Duodenal mucosa (tissue), 2 donors: ENCODE measurements around the gene IGF2.

ENCODE experiments used
- H3K27ac ChIP-seq: one replicate; pipeline ENCODE4 v1.7.0; 2013; ENCODE audit warnings: low read depth, low read length
- H3K27me3 ChIP-seq, 2 donors: one replicate each; pipeline ENCODE4 v1.7.0; 2013; ENCODE audit warnings: low read length in 2 of 2, control low read depth in 1 of 2; ENCODE audit not compliant: insufficient read depth in 2 of 2, control insufficient read depth in 1 of 2
- H3K36me3 ChIP-seq, 2 donors: one replicate each; pipeline ENCODE4 v1.7.0; 2013; ENCODE audit warnings: low read length in 2 of 2, control low read depth in 1 of 2; ENCODE audit not compliant: insufficient read depth in 2 of 2, control insufficient read depth in 1 of 2
- H3K4me1 ChIP-seq, 2 donors: one replicate each; pipeline ENCODE4 v1.7.0; 2013; ENCODE audit warnings: low read length in 2 of 2, control low read depth in 1 of 2; ENCODE audit not compliant: insufficient read depth in 2 of 2, control insufficient read depth in 1 of 2
- H3K4me3 ChIP-seq, 2 donors: one replicate each; pipeline ENCODE4 v1.7.0; 2013; ENCODE audit warnings: low read length in 2 of 2, low read depth in 1 of 2
- H3K9ac ChIP-seq, 2 donors: one replicate each; pipeline ENCODE4 v1.7.0; 2013; ENCODE audit warnings: low read length in 2 of 2, low read depth in 1 of 2
- H3K9me3 ChIP-seq, 2 donors: one replicate each; pipeline ENCODE4 v1.7.0; 2013; ENCODE audit warnings: low read length in 2 of 2, control low read depth in 1 of 2; ENCODE audit not compliant: control insufficient read depth in 1 of 2

IGF2 gene

GRCh38 chr11:2102883-2103213 is 36.3 kb downstream of the IGF2 start:
- no peak overlapping the region for H3K9ac ChIP-seq
- H3K4me3 ChIP-seq, result no peak overlapping the region
- H3K4me1 ChIP-seq, result peaks cover 8 to 13% of the 10 kb centered on the region in 2 donors
- H3K36me3 ChIP-seq, result no peaks in the 10 kb centered on the region
- H3K9me3 ChIP-seq, result no peaks in the 10 kb centered on the region
- no peak overlapping the region for H3K27ac ChIP-seq
- H3K27me3 ChIP-seq, result peaks cover 0 to 4% of the 10 kb centered on the region in 2 donors

- Histone ChIP-seq H3K9ac (no peak overlapping the region), H3K4me3 (no peak overlapping the region), H3K27me3 (peaks cover 0 to 4% of the 10 kb centered on the region in 2 donors), H3K9me3 (no peaks in the 10 kb centered on the region), H3K27ac (no peak overlapping the region), H3K36me3 (no peaks in the 10 kb centered on the region), H3K4me1 (peaks cover 8 to 13% of the 10 kb centered on the region in 2 donors)
Observed at GRCh38 chr11:2102132-2102882, 36.9 kb downstream of the IGF2 start.

GRCh38 chr11:2101171-2101675 is 38.0 kb downstream of the IGF2 start:
- Histone ChIP-seq H3K4me3 (no peak overlapping the region), H3K27ac (no peak overlapping the region), H3K27me3 (peaks cover 0 to 4% of the 10 kb centered on the region in 2 donors)

GRCh38 chr11:2100361-2101170 is 38.6 kb downstream of the IGF2 start:
- Histone ChIP-seq H3K9ac (no peak overlapping the region), H3K9me3 (no peaks in the 10 kb centered on the region), H3K27me3 (peaks cover 0 to 4% of the 10 kb centered on the region in 2 donors), H3K4me3 (no peak overlapping the region), H3K36me3 (no peaks in the 10 kb centered on the region), H3K4me1 (peaks cover 8 to 13% of the 10 kb centered on the region in 2 donors), H3K27ac (no peak overlapping the region)

More at GRCh38 chr11:2101171-2101675, 38.0 kb downstream of the IGF2 start:
- Histone ChIP-seq H3K9ac (no peak overlapping the region), H3K4me1 (peaks cover 8 to 13% of the 10 kb centered on the region in 2 donors), H3K36me3 (no peaks in the 10 kb centered on the region), H3K9me3 (no peaks in the 10 kb centered on the region)

- H3K27ac ChIP-seq, result no peak overlapping the region
- peaks cover 8 to 13% of the 10 kb centered on the region in 2 donors for H3K4me1 ChIP-seq
- H3K9ac ChIP-seq, result no peak overlapping the region
Observed at GRCh38 chr11:2099516-2100349, 39.5 kb downstream of the IGF2 start.

GRCh38 chr11:2098691-2099515 is 40.3 kb downstream of the IGF2 start:
- Histone ChIP-seq H3K4me3 (no peak overlapping the region), H3K9me3 (no peaks in the 10 kb centered on the region), H3K4me1 (peaks cover 8 to 13% of the 10 kb centered on the region in 2 donors), H3K27ac (no peak overlapping the region), H3K9ac (no peak overlapping the region), H3K36me3 (no peaks in the 10 kb centered on the region), H3K27me3 (peaks cover 0 to 4% of the 10 kb centered on the region in 2 donors)

More at GRCh38 chr11:2099516-2100349, 39.5 kb downstream of the IGF2 start:
- Histone ChIP-seq H3K27me3 (peaks cover 0 to 4% of the 10 kb centered on the region in 2 donors), H3K9me3 (no peaks in the 10 kb centered on the region), H3K4me3 (no peak overlapping the region), H3K36me3 (no peaks in the 10 kb centered on the region)

- no peak overlapping the region for H3K27ac ChIP-seq
- no peaks in the 10 kb centered on the region for H3K36me3 ChIP-seq
- H3K9ac ChIP-seq, result no peak overlapping the region
- H3K4me1 ChIP-seq, result peaks cover 8 to 13% of the 10 kb centered on the region in 2 donors
- H3K9me3 ChIP-seq, result no peaks in the 10 kb centered on the region
- no peak overlapping the region for H3K4me3 ChIP-seq
- peaks cover 0 to 6% of the 10 kb centered on the region in 2 donors for H3K27me3 ChIP-seq
Observed at GRCh38 chr11:2097998-2098690, 41.0 kb downstream of the IGF2 start.

- Histone ChIP-seq H3K9ac (no peak overlapping the region), H3K4me3 (no peak overlapping the region), H3K27me3 (peaks cover 0 to 6% of the 10 kb centered on the region in 2 donors), H3K36me3 (no peaks in the 10 kb centered on the region), H3K27ac (no peak overlapping the region), H3K9me3 (no peaks in the 10 kb centered on the region), H3K4me1 (peaks cover under 1 to 13% of the 10 kb centered on the region in 2 donors)
Observed at GRCh38 chr11:2097356-2097997, 41.7 kb downstream of the IGF2 start.
